K562 (cell line): ENCODE results near the gene RALGPS1. TPM values are rescaled to one million over a fixed set of nuclear protein-coding genes. Genes with fewer than 3 reads are reported as not detected.

Source experiments
- ATAC-seq: fragments of 200-7000 bp; cut with Tn5 transposase; 3 replicates; pipeline ENCODE4 v1.9.1; 2020; ENCODE audit warnings: moderate library complexity
- BruUV-seq: library from RNA; stranded (reverse); fragments of 400-500 nt; replicated peaks from 2 replicates; lab custom pipeline; 2021; lab: Mats Ljungman, UMichigan
- CTCF ChIA-PET: fragments of 300-600 bp; formaldehyde crosslinking; extraction: SDS; loops from one replicate; lab custom pipeline; 2021; ENCODE audit warnings: low intra/inter-chr PET ratio; lab: Yijun Ruan, JAX
- POLR2A ChIA-PET: fragments of 300-600, 350-650 bp; sonication (Branson Sonifier 250); formaldehyde crosslinking; extraction: SDS; loops from one replicate; lab custom pipeline; 2021; ENCODE audit warnings: antibody characterized with exemption, inconsistent platforms; lab: Yijun Ruan, JAX
- DNase-seq, 4 experiments: peaks; one replicate each; pipeline versions ENCODE4 v3.0.0 to v3.0.0-alpha.2; 2011 to 2018; ENCODE audit warnings: low spot score in 3 of 4, mixed read lengths in 3 of 4; ENCODE audit errors: extremely low read depth in 1 of 4
- FAIRE-seq: peaks from 2 replicates; lab custom pipeline; 2011; peaks lifted over from hg19 to GRCh38; lab: Jason Lieb, UNC
- H2AFZ ChIP-seq: 2 replicates; pipeline ENCODE4 v1.6.0; 2011; ENCODE audit warnings: low read depth, low read length, control low read depth, inconsistent platforms
- H3K27ac ChIP-seq: fragments of 200-600 bp; 3 replicates; pipeline ENCODE4 v1.8.0; 2011; ENCODE audit warnings: low read depth, mild to moderate bottlenecking, control low read depth, inconsistent platforms, low read length, moderate library complexity, mixed read lengths; ENCODE audit errors: extremely low read depth
- H3K27me3 ChIP-seq, 2 experiments: fragments of 300-600 bp in 1 of 2; 2 replicates in 1 of 2; 3 replicates in 1 of 2; pipeline versions ENCODE4 v1.6.0 to v1.8.0; 2011; ENCODE audit warnings: inconsistent platforms in 2 of 2, low read length in 2 of 2, mild to moderate bottlenecking in 1 of 2, mixed read lengths in 1 of 2, moderate library complexity in 1 of 2; ENCODE audit not compliant: control insufficient read depth in 2 of 2, insufficient read depth in 2 of 2
- H3K36me3 ChIP-seq: fragments of 300-600 bp; 3 replicates; pipeline ENCODE4 v1.8.0; 2011; ENCODE audit warnings: mild to moderate bottlenecking, low read length, inconsistent platforms; ENCODE audit not compliant: control insufficient read depth, insufficient read depth
- H3K4me1 ChIP-seq, 2 experiments: fragments of 200-600 bp in 1 of 2; replicated peaks in 1 of 2; 2 replicates in 1 of 2; 3 replicates in 1 of 2; pipeline versions ENCODE4 v1.5.1 to v1.8.0; 2011; ENCODE audit warnings: inconsistent platforms in 2 of 2, low read length in 2 of 2, mild to moderate bottlenecking in 1 of 2, mixed read lengths in 1 of 2, moderate library complexity in 1 of 2; ENCODE audit not compliant: control insufficient read depth in 2 of 2, insufficient read depth in 2 of 2
- H3K4me2 ChIP-seq: 2 replicates; pipeline ENCODE4 v1.6.1; 2011; ENCODE audit warnings: low read length, control low read depth, inconsistent platforms, mixed read lengths; ENCODE audit not compliant: insufficient read depth
- H3K4me3 ChIP-seq: fragments of 200-600 bp; sonication (generic), shearing (Covaris generic); 2 replicates; pipeline ENCODE4 v1.5.1; 2016; ENCODE audit warnings: control low read depth, inconsistent platforms
- H3K79me2 ChIP-seq: fragments of 200-600 bp; 3 replicates; pipeline ENCODE4 v1.8.0; 2011; ENCODE audit warnings: low read length, inconsistent platforms; ENCODE audit not compliant: control insufficient read depth, insufficient read depth
- H3K9ac ChIP-seq, 2 experiments: 2 replicates each; pipeline versions ENCODE4 v1.6.0 to v1.6.1; 2011; ENCODE audit warnings: low read depth in 2 of 2, low read length in 2 of 2, control low read depth in 1 of 2, inconsistent platforms in 1 of 2, mild to moderate bottlenecking in 1 of 2, mixed read lengths in 1 of 2; ENCODE audit not compliant: insufficient read depth in 1 of 2
- H3K9me1 ChIP-seq: one replicate; pipeline ENCODE4 v1.6.0; 2011; ENCODE audit warnings: inconsistent platforms, mild to moderate bottlenecking, low read length, moderate library complexity; ENCODE audit not compliant: control insufficient read depth, insufficient read depth
- H3K9me3 ChIP-seq: replicated peaks from 2 replicates; pipeline ENCODE4 v1.5.1; 2011; ENCODE audit warnings: low read depth, low read length, inconsistent platforms; ENCODE audit not compliant: control insufficient read depth, insufficient read depth
- H4K20me1 ChIP-seq: replicated peaks from 2 replicates; pipeline ENCODE4 v1.6.1; 2011; ENCODE audit warnings: low read length, inconsistent platforms, mixed read lengths; ENCODE audit not compliant: control insufficient read depth, insufficient read depth
- BRD4 ChIP-seq: fragments of 200-600 bp; sonication (generic); IDR thresholded peaks from 2 replicates; pipeline ENCODE4 v1.6.1; 2017; ENCODE audit warnings: inconsistent platforms
- GTF2A2 ChIP-seq: IDR thresholded peaks from 2 replicates; pipeline ENCODE4 v1.6.1; 2016; ENCODE audit warnings: mild to moderate bottlenecking, missing genetic modification characterization, missing compliant biosample characterization
- NFE2 ChIP-seq: IDR thresholded peaks from 2 replicates; pipeline ENCODE4 v1.6.1; 2014; ENCODE audit warnings: antibody characterized with exemption, low read depth
- RBM34 ChIP-seq: fragments of 200-400 bp; formaldehyde crosslinking; IDR thresholded peaks from 2 replicates; pipeline ENCODE4 v1.6.1; 2018; ENCODE audit warnings: low read length, borderline replicate concordance; ENCODE audit not compliant: insufficient read depth
- RHOXF2B ChIP-seq: fragments of 250-450 bp; sonication (Bioruptor Pico); conservative IDR thresholded peaks from 2 replicates; pipeline ENCODE4 v1.5.1; 2021
- ZNF347 ChIP-seq: fragments of 450-650 bp; formaldehyde crosslinking; IDR thresholded peaks from 2 replicates; pipeline ENCODE4 v1.4.0; 2020; ENCODE audit warnings: low read depth, mild to moderate bottlenecking, moderate library complexity
- ZNF507 ChIP-seq: conservative IDR thresholded peaks from 2 replicates; pipeline ENCODE4 v1.6.1; 2017; ENCODE audit warnings: missing genetic modification characterization, missing compliant biosample characterization
- ZNF668 ChIP-seq: fragments of 250-450 bp; sonication (Bioruptor Pico); IDR thresholded peaks from 2 replicates; pipeline ENCODE4 v1.8.0; 2022; ENCODE audit warnings: mild to moderate bottlenecking, inconsistent platforms
- WGBS: fragments of 100-300 bp; shearing (Covaris generic); methylation state at CpG from one replicate; pipeline ENCODE4 v1.1.6; 2016; ENCODE audit warnings: low coverage, mixed read lengths; ENCODE audit not compliant: insufficient coverage; ENCODE audit errors: missing lambda C conversion rate; 5-methylcytosine and 5-hydroxymethylcytosine counted together
- in situ Hi-C: fragments of 300-500 bp; cut with MboI; formaldehyde crosslinking; loops from 4 replicates; pipeline ENCODE4 v1.15.0; 2018; ENCODE audit warnings: inconsistent platforms, mixed read lengths
- intact Hi-C: fragments of 100-400 bp; cut with micrococcal nuclease; formaldehyde crosslinking; loops from 2 replicates; pipeline ENCODE4 v1.14.2; 2022
- polyA plus RNA-seq, 8 experiments: library from polyadenylated mRNA; depleted of rRNA in 4 of 8; stranded (reverse) in 5 of 8; unstranded in 3 of 8; fragments of >200 nt; fragmentation: Nextera tagmentation in 2 of 8; fragmentation: Illumina TruSeq in 1 of 8; extraction: Ambion mirVana in 2 of 8; extraction: Trizol in 1 of 8; gene quantifications; 2 replicates each; pipeline versions ENCODE4 v1.2.1 to v1.2.3, GENCODE V29; 2011 to 2014; ENCODE audit warnings: inconsistent platforms in 1 of 8, missing spikeins in 1 of 8
- total RNA-seq, 7 experiments: library from RNA; depleted of rRNA in 6 of 7; stranded (reverse); fragments of >200 nt in 6 of 7; fragmentation: Illumina TruSeq in 2 of 7; extraction: Trizol in 2 of 7; gene quantifications; 2 replicates each; pipeline versions ENCODE4 v1.2.1 to v1.2.3, GENCODE V29; 2011 to 2021; ENCODE audit warnings: low replicate concordance in 1 of 7

The RALGPS1 gene
- total and polyA plus RNA-seq, 9 of the 15 experiments (the other 6 are each of a cell fraction or from before 2014, with no cell fraction given): 0.04 to 2.6 (median 1.5) TPM

DNA sequence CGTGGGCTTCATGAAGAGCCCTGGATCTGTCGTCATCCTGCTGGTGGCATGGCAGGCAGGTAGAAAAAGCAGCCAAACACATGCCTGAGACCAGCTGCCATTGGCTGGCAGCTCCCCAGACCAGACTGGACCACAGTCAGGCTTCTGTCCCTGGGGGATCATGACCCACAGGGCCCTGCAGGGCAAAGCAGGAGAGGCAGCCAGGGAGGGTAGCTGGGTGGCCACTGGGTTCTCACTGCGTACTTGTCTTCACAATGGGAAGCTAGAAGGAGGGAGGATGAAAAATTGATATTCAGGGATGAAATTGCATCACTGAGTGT lies 282.2 kb downstream of the RALGPS1 start:
- Histone ChIP-seq H2AFZ (no peak overlapping the region), H3K4me2 (no peak overlapping the region), H3K79me2 (no peaks in the 10 kb centered on the region), H4K20me1 (peaks cover 7% of the 10 kb centered on the region), H3K9me3 (no peaks in the 10 kb centered on the region), H3K9ac (no peak overlapping the region), H3K27ac (no peak overlapping the region), H3K9me1 (no peaks in the 10 kb centered on the region), H3K27me3 (peaks cover 2 to 71% of the 10 kb centered on the region in 2 experiments; a peak in 3 of 5 replicates), H3K4me3 (no peak overlapping the region), H3K36me3 (no peaks in the 10 kb centered on the region), H3K4me1 (peaks cover 0 to 7% of the 10 kb centered on the region in 2 experiments; a peak in 1 of 5 replicates)
- CTCF ChIA-PET: interaction anchor here (4.4 kb wide), 1 partner anchor 255 kb away, joined by 85 read pairs; no protein-coding TSS in a partner anchor
- 0% methylated on average over 3 of the region's 3 CpGs for WGBS
- ATAC-seq: no peak
- DNase-seq: no peak
- in situ Hi-C loops: no loop called here
- intact Hi-C loops: no loop called here
- no peak for TF ChIP-seq ZNF507 (tag)
- TF ChIP-seq ZNF347 (CRISPR knock-in tag): no peak
- no peak for TF ChIP-seq RBM34
- no peak for TF ChIP-seq BRD4
- TF ChIP-seq GTF2A2: no peak
- TF ChIP-seq ZNF668 (CRISPR knock-in tag): no peak
- no peak for TF ChIP-seq RHOXF2B (CRISPR knock-in tag)
- TF ChIP-seq NFE2: no peak
- POLR2A ChIA-PET: interaction anchor here (0.7 to 1.1 kb wide), 4 partner anchors 8 to 487 kb away, joined by 3 read pairs; no protein-coding TSS in a partner anchor
- FAIRE-seq: no peak
- no TSS peak for BruUV-seq
